Naive thymus-derived CD8-positive, alpha-beta T cell (primary cell): ENCODE results near the gene FMNL2. TPM values are rescaled to one million over a fixed set of nuclear protein-coding genes. Genes with fewer than 3 reads are reported as not detected.

Experiments
- ATAC-seq, 2 donors: fragments of 150-1000 bp; cut with Tn5 transposase in 1 of 2; sonication (Bioruptor Pico), chemical (Tn5 transposase) in 1 of 2; 1 replicate in 1 of 2; 2 replicates in 1 of 2; pipeline ENCODE4 v1.10.0; 2021; ENCODE audit warnings: mild to moderate bottlenecking in 2 of 2, moderate library complexity in 2 of 2
- POLR2A ChIA-PET: fragments of 350-600 bp; sonication (Branson Sonifier 250); formaldehyde crosslinking; loops from one replicate; lab custom pipeline; 2021; ENCODE audit warnings: antibody characterized with exemption; lab: Charles Lee
- DNase-seq, 10 donors: peaks; one replicate each; pipeline versions ENCODE4 v3.0.0 to v3.0.0-alpha.2; 2020 to 2022
- H3K27ac Mint-ChIP-seq, 10 donors: one replicate each; pipeline ENCODE4 v1.8.0; 2020 to 2022; ENCODE audit warnings: mild to moderate bottlenecking in 10 of 10, mixed read lengths in 10 of 10, moderate library complexity in 4 of 10, inconsistent platforms in 1 of 10
- H3K27me3 Mint-ChIP-seq, 5 donors: one replicate each; pipeline ENCODE4 v1.8.0; 2021 to 2022; ENCODE audit warnings: mixed read lengths in 5 of 5
- H3K36me3 Mint-ChIP-seq, 3 donors: one replicate each; pipeline ENCODE4 v1.8.0; 2020 to 2022; ENCODE audit warnings: mixed read lengths in 3 of 3, mild to moderate bottlenecking in 2 of 3, inconsistent platforms in 1 of 3
- H3K4me1 Mint-ChIP-seq, 4 donors: one replicate each; pipeline ENCODE4 v1.8.0; 2021 to 2022; ENCODE audit warnings: mixed read lengths in 4 of 4
- H3K4me3 Mint-ChIP-seq, 10 donors: one replicate each; pipeline ENCODE4 v1.8.0; 2020 to 2022; ENCODE audit warnings: mild to moderate bottlenecking in 10 of 10, mixed read lengths in 10 of 10, moderate library complexity in 6 of 10, inconsistent platforms in 1 of 10
- H3K9me3 Mint-ChIP-seq, 9 donors: one replicate each; pipeline ENCODE4 v1.8.0; 2020 to 2022; ENCODE audit warnings: mixed read lengths in 9 of 9, mild to moderate bottlenecking in 3 of 9, inconsistent platforms in 1 of 9, moderate library complexity in 1 of 9
- polyA plus RNA-seq, 3 donors: library from polyadenylated mRNA; unstranded; fragments of 300-500 nt; fragmentation: Illumina TruSeq; gene quantifications; one replicate each; pipeline ENCODE4 v1.2.3, GENCODE V29; 2021
- total RNA-seq, 8 experiments: library from RNA in 2 of 8; stranded (reverse) in 2 of 8; gene quantifications; one replicate each; pipeline ENCODE4 v1.2.3 and lab custom pipeline; 2021 to 2026

The FMNL2 gene
- total and polyA plus RNA-seq, 5 experiments from 2014 or later: 0.05 to 0.78 (median 0.14) TPM

DNA sequence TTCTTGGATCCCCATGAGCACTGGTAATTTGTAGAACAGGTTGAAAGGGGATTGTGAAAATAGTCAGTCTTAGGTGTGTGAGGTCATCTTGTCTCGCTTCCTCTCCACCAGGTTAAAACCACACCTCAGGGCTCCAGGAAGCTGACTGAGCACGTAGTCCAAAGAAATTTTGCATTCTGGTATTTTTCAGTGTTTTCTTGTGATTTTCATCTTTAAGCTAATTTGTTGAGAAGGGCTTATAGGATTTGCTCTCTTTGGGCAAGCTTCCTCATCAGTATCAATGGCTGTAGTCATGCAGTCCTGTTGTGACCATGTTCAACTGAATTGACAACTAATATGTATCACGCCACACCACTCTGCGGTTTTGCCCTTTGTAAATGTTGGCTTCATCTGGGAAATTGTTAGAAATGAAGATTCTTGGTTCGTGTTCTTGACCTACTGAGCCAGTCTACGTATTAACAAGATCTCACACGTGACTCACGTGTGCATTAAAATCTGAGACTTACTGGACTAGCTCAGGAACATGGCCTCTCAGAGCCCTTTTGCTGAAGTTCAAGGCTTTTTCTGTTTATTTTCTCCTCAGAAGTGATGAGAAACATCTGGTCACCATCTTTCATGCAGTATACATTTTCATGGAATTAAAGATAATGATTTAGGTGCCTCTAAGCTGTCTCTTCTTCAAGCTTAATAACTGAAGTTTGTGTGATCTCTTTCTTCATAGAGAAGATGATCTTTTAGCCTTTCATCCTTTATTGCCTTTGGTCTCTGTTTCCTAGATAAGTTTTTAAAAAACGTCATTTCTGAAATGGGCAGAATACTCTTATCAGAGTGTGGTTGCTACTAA is 32.8 kb downstream of the FMNL2 start:
- ATAC-seq (no peak), DNase-seq (no peak)

DNA sequence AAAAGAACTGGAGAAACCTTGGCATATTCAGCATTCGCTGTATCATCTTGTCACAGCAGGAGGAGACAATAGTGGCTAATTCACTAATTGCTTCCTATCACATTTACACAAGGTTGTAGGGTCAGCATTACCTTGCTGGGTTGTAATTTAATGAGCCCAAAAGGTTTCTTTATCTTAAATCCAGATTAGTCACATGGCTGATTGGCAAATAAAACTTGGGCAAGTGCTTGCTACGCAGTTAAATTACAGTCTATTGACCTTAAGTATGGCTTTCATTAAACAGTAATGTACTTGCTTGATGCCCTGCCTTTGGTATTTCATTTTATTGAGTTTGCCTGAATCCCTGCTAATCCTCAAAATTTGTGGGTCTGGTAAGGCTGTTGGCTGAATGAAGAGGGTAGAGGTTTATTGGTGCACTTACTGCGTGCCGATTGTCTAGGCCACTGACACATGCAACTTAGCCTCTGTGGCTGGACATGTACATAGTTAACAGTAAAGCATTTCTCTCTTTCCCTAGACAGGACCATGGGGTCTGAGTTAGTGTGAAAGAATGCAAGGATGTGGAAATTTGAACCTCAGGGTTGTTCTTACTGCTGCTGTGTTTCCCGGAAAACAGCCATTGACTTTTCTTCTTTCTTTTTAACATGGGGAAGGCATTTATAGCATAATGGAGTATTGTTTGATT is 34.3 kb downstream of the FMNL2 start:
- H3K36me3 Mint-ChIP-seq: no peaks in the 10 kb centered on the region
- ATAC-seq (no peak), DNase-seq (no peak)
- H3K27ac Mint-ChIP-seq: no peak overlapping the region
- peaks cover 7 to 31% (median 15%) of the 10 kb centered on the region in 5 donors for H3K27me3 Mint-ChIP-seq
- no peaks in the 10 kb centered on the region for H3K4me1 Mint-ChIP-seq
- no peak overlapping the region for H3K4me3 Mint-ChIP-seq
- POLR2A ChIA-PET: no interaction called here
- H3K9me3 Mint-ChIP-seq: peaks cover 0 to 2% (median 0%) of the 10 kb centered on the region in 9 donors

More for the DNA sequence above, 32.8 kb downstream of the FMNL2 start:
- Mint-ChIP-seq H3K4me1 (no peaks in the 10 kb centered on the region), H3K9me3 (peaks cover 0 to 4% (median 0%) of the 10 kb centered on the region in 9 donors), H3K4me3 (no peak overlapping the region), H3K27ac (no peak overlapping the region), H3K36me3 (no peaks in the 10 kb centered on the region), H3K27me3 (peaks cover 9 to 30% (median 9%) of the 10 kb centered on the region in 5 donors)
- POLR2A ChIA-PET: no interaction called here

DNA sequence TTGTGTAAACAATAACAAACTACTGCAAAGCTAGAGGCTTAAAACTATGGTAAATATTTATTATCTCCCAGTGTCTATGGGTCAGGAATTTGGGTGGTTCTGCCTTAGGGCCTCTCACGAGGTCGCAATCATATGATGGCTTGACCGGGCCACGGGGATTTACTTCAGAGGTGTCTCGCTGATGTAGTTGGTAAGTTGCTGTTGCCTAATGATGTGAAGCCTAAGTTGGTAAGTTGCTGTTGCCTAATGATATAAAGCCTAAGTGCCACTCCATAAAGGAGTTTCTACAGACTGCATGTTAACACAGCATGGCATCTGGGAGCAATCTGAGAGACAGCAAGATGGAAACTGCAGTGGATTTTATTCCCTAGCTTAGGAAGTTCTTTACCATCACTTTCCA is 35.8 kb downstream of the FMNL2 start:
- Mint-ChIP-seq H3K36me3 (no peaks in the 10 kb centered on the region), H3K27me3 (peaks cover 3 to 18% (median 10%) of the 10 kb centered on the region in 5 donors), H3K4me1 (no peaks in the 10 kb centered on the region), H3K9me3 (no peaks in the 10 kb centered on the region), H3K4me3 (no peak overlapping the region), H3K27ac (no peak overlapping the region)
- ATAC-seq (no peak), DNase-seq (no peak)
- POLR2A ChIA-PET: no interaction called here

DNA sequence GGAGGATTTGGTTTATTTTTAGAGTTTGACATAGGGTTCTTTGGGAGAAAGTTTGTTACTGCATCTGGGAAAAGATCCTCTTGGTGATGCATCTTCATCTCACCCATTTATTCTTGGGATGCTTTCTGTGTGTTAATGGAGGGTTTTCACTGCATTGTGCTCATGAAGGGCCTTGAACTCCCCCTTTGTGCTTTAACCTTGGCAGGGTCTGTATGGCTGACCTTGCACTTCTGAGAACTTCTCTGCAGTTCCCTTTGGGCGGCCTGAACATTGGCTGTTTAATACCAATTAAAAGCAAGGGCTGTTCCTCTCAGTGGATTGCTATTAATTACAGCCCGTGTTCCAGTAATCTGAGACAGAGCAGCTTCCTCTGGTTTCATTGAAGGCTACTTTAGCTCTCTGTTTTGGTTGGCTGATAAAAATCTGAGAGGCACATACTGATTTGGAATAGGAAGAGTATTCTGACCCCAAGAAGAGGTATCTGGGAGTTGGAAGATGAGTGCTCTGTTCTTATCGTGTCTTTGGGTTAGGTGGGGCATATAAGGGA is 37.5 kb downstream of the FMNL2 start:
- no peaks in the 10 kb centered on the region for H3K4me1 Mint-ChIP-seq
- no peaks in the 10 kb centered on the region for H3K36me3 Mint-ChIP-seq
- no peaks in the 10 kb centered on the region for H3K9me3 Mint-ChIP-seq
- no peak overlapping the region for H3K27ac Mint-ChIP-seq
- POLR2A ChIA-PET: no interaction called here
- no peak for DNase-seq
- H3K4me3 Mint-ChIP-seq: no peak overlapping the region
- no peak for ATAC-seq
- peaks cover 3 to 16% (median 8%) of the 10 kb centered on the region in 5 donors for H3K27me3 Mint-ChIP-seq

DNA sequence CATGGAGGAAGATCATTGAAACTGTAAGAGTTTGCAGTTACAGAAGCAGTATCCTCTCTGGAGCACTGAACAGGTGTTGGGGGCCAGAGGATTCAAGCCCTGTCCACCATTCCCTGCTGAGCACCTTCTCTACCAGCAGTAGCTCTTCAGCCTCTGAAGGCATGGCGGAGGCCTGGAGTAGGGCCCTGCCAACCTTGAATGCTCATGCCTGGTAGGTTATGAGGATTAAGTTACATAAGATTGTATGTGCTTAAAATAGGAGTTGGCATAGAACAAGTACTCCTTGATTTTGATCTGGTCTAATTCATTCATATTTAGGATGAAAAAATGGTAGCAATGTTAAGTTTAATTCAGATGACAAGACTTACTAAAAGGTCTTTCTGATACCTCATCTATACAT is 40.2 kb downstream of the FMNL2 start:
- H3K27me3 Mint-ChIP-seq: peaks cover 2 to 16% (median 9%) of the 10 kb centered on the region in 5 donors
- no peaks in the 10 kb centered on the region for H3K4me1 Mint-ChIP-seq
- no peaks in the 10 kb centered on the region for H3K36me3 Mint-ChIP-seq
- H3K9me3 Mint-ChIP-seq: no peaks in the 10 kb centered on the region
- DNase-seq: no peak
- POLR2A ChIA-PET: no interaction called here
- H3K27ac Mint-ChIP-seq: no peak overlapping the region
- ATAC-seq: no peak
- H3K4me3 Mint-ChIP-seq: no peak overlapping the region

DNA sequence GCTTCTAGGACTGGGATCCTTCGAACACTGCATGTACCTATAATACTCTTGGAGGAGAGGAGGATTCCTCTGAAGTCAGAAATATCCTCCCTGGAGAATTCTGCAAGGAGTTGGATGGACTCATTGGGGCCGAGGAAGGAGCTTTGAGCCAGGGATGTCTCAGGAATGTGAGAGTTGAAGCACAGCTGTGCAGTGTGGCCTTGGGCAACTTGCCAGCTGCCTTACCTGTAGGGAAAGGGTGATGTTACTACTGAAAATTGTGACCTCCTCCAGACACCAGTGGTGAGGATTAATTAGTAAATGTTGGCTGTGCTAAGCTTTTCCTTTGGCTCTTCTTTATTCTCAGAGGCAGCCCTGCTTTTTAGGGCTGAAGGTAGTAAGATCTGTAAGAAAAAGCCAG is 41.4 kb downstream of the FMNL2 start:
- no peaks in the 10 kb centered on the region for H3K36me3 Mint-ChIP-seq
- POLR2A ChIA-PET: no interaction called here
- no peaks in the 10 kb centered on the region for H3K4me1 Mint-ChIP-seq
- DNase-seq (no peak), ATAC-seq (no peak)
- no peaks in the 10 kb centered on the region for H3K9me3 Mint-ChIP-seq
- peaks cover 2 to 15% (median 9%) of the 10 kb centered on the region in 5 donors for H3K27me3 Mint-ChIP-seq
- H3K4me3 Mint-ChIP-seq: no peak overlapping the region
- H3K27ac Mint-ChIP-seq: no peak overlapping the region

DNA sequence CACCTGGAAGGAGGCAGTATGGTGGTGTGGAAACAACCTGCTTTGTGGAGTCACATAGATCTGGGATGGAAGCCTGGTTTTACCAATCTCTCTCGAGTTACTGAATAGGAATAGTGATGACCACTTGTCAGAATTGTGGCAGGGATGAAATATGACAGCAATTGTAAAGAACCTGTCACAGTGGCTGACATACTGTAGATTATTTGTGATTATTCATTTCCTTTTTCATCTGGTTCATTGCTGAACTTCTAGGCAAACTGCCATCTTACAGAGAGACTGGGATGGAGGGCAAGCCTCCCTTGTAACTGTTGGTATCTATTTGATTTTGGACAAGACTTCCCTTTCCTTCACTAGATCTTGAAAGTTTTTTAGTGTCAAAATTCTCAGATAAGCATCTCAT is 42.0 kb downstream of the FMNL2 start:
- POLR2A ChIA-PET: no interaction called here
- Mint-ChIP-seq H3K27ac (no peak overlapping the region), H3K9me3 (no peaks in the 10 kb centered on the region), H3K27me3 (peaks cover 2 to 13% (median 9%) of the 10 kb centered on the region in 5 donors), H3K4me1 (no peaks in the 10 kb centered on the region), H3K36me3 (no peaks in the 10 kb centered on the region), H3K4me3 (no peak overlapping the region)
- ATAC-seq (no peak), DNase-seq (no peak)

DNA sequence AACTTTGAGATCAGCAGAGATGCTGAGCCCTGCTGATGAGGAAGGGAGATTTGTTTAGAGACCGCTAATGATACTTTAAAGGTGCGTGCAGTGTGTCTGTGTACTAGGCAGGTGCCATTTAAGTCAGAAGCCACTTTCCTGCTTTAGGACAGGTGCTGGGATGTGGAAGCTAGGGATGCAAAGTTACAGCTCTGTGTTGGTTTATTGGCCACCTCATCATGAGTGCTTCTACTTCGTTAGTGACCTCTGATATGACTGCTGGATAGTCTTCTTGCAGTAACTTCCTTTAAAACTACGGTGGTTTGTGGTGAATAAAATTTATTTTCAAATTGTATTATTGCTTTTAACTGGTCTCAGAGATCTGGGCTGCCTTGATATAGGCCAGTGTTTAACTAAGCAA is 44.1 kb downstream of the FMNL2 start:
- POLR2A ChIA-PET: no interaction called here
- ATAC-seq: no peak
- Mint-ChIP-seq H3K27ac (no peak overlapping the region), H3K9me3 (no peaks in the 10 kb centered on the region), H3K36me3 (no peaks in the 10 kb centered on the region), H3K4me3 (no peak overlapping the region), H3K27me3 (peaks cover 0 to 13% (median 11%) of the 10 kb centered on the region in 5 donors), H3K4me1 (no peaks in the 10 kb centered on the region)
- DNase-seq: no peak

DNA sequence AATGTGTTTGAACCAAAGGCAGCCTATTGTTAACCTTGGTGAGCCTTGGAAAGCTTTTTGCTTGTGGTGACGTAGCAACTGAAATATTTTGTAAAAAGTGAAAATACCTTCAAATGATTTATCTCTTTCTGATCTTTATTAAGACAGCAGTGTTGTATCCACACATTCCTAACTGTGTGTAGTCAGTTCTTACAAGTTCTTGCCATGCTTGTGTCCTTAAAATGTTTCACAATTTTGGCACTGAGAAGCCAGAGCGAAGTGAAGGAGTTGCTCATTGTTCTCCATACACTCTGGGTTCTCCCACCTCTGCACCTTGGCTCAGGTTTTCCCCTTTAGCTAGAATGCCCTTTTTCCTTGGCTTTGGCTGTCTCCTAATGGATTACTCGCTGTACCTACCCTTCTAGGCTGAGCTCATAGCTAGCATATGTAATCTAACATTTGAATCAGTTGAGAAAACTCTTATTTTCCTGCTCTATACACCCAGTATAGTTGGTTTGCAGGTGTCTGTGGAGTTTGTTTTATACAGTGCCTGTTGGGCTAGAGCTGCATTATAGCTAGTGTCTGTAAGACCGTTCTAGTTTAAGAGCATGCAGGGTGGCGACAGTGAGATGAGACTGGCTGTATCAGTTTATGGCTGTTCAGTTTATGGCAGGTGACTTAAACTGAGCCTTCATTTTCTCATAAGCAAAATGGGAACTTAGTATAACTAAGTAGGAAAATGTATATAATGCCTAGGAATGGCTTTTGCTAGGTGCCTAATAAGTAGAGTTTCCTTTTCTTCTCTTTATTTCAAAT is 45.5 kb downstream of the FMNL2 start:
- Mint-ChIP-seq H3K9me3 (no peaks in the 10 kb centered on the region), H3K4me1 (no peaks in the 10 kb centered on the region), H3K36me3 (no peaks in the 10 kb centered on the region), H3K27me3 (peaks cover 0 to 11% (median 9%) of the 10 kb centered on the region in 5 donors), H3K4me3 (no peak overlapping the region), H3K27ac (no peak overlapping the region)
- no peak for ATAC-seq
- POLR2A ChIA-PET: no interaction called here
- no peak for DNase-seq

DNA sequence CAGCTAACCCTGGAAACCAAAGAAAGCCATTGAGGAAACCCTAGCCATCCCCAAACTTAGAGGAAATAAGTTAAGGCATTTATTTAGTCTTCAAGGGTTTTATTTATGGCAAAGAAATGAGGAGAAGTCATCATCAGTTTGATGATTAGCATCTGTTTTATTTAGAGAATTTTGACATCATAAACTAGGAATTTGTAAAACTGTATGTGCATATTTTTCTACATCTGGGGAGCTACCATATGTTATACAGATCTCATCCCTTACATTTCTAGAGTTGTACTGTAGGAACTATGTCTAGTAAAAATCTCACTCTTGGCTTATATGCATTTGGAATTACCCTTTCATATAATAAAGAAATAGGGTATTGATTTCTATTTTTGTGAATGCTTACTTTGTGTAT is 48.7 kb downstream of the FMNL2 start:
- no peaks in the 10 kb centered on the region for H3K9me3 Mint-ChIP-seq
- no peaks in the 10 kb centered on the region for H3K36me3 Mint-ChIP-seq
- no peaks in the 10 kb centered on the region for H3K4me1 Mint-ChIP-seq
- DNase-seq (no peak), ATAC-seq (no peak)
- POLR2A ChIA-PET: no interaction called here
- H3K27me3 Mint-ChIP-seq: peaks cover 0 to 9% (median 4%) of the 10 kb centered on the region in 5 donors
- no peak overlapping the region for H3K27ac Mint-ChIP-seq
- H3K4me3 Mint-ChIP-seq: no peak overlapping the region

DNA sequence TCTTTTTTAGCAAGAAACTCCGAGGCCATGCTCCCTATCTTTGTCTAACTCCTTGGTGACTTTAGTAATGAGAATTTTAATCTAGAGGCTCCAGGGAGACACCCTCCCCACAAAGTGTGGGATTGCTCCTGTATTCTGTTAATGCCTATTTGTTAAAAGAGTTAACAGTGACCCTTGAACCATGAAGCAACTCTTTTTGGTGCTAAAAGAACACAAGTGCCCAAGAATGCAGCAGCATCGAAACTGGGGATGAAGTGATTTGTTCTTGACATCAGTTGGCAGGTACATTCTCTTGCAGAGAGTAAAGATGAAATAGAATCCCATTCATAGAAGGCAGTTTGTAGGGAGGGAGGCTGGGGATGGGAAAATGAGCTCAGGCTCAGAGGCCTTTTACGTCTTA is 50.0 kb downstream of the FMNL2 start:
- H3K4me3 Mint-ChIP-seq: no peak overlapping the region
- DNase-seq: no peak
- no peaks in the 10 kb centered on the region for H3K36me3 Mint-ChIP-seq
- no peak overlapping the region for H3K27ac Mint-ChIP-seq
- H3K27me3 Mint-ChIP-seq: peaks cover 0 to 12% (median 4%) of the 10 kb centered on the region in 5 donors
- H3K4me1 Mint-ChIP-seq: no peaks in the 10 kb centered on the region
- POLR2A ChIA-PET: no interaction called here
- H3K9me3 Mint-ChIP-seq: peaks cover 0 to 3% (median 0%) of the 10 kb centered on the region in 9 donors
- no peak for ATAC-seq

DNA sequence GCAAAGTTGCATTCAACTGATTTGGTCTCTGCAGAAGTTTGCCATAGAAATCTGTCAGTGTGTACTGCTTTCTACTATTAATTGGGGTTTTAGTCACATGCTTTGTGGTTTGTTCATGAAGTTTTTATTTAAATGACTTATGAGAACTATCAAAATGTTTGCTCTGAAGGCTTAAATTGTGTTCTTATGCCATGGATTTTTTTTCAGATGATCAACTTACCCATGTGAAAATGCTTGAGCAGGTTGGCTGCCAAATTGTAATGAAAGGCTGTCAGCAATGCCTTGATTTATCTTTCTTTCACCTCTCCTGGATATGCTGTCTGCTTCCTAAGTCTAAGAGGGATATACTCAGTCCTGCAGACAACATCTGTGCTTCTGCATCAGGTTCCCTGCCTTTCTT is 50.7 kb downstream of the FMNL2 start:
- H3K36me3 Mint-ChIP-seq: no peaks in the 10 kb centered on the region
- ATAC-seq (no peak), DNase-seq (no peak)
- H3K4me1 Mint-ChIP-seq: no peaks in the 10 kb centered on the region
- peaks cover 0 to 3% (median 0%) of the 10 kb centered on the region in 9 donors for H3K9me3 Mint-ChIP-seq
- POLR2A ChIA-PET: no interaction called here
- H3K4me3 Mint-ChIP-seq: no peak overlapping the region
- no peak overlapping the region for H3K27ac Mint-ChIP-seq
- H3K27me3 Mint-ChIP-seq: peaks cover 0 to 15% (median 3%) of the 10 kb centered on the region in 5 donors
